C4-2B (cell line): ENCODE data around the gene KRT12.

Source experiments
- ZFX ChIP-seq: fragments of 450-650 bp; IDR thresholded peaks from 2 replicates; pipeline ENCODE4 v1.6.1; 2017
- TF ChIP-seq, protein P1 (sequence below): fragments of 450-650 bp; conservative IDR thresholded peaks from 2 replicates; pipeline ENCODE4 v1.5.1; 2017; ENCODE audit warnings: mild to moderate bottlenecking

DNA sequence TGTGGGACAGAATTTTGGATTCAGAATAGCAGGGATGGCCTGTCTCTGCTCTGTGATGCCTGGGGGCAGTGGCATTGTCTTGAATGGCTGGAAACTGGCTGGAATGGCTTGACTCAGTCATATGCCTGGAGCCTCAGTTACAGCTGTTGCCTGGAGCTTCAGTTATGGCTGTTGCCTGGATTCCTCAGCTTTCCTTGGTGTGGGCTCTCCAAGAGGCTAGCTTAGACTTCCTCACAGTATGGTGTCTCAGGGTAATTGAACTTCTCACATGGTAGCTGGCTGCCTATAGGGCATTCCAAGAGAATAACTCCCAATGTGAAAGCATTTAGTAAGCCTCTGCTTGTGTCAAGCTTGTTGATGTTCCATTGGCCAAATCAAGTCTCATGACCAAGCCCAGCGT, 49.3 kb upstream of the KRT12 start:
- TF ChIP-seq, protein P1, sequence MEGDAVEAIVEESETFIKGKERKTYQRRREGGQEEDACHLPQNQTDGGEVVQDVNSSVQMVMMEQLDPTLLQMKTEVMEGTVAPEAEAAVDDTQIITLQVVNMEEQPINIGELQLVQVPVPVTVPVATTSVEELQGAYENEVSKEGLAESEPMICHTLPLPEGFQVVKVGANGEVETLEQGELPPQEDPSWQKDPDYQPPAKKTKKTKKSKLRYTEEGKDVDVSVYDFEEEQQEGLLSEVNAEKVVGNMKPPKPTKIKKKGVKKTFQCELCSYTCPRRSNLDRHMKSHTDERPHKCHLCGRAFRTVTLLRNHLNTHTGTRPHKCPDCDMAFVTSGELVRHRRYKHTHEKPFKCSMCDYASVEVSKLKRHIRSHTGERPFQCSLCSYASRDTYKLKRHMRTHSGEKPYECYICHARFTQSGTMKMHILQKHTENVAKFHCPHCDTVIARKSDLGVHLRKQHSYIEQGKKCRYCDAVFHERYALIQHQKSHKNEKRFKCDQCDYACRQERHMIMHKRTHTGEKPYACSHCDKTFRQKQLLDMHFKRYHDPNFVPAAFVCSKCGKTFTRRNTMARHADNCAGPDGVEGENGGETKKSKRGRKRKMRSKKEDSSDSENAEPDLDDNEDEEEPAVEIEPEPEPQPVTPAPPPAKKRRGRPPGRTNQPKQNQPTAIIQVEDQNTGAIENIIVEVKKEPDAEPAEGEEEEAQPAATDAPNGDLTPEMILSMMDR = no peak
- TF ChIP-seq ZFX = no peak
